Endothelial cell of umbilical vein (primary cell): Measurements from ENCODE around the gene CBX5. TPM values are rescaled to one million over a fixed set of nuclear protein-coding genes. Genes with fewer than 3 reads are reported as not detected.

ENCODE experiments used
- BruUV-seq: library from RNA; stranded (reverse); fragments of 400-500 nt; replicated peaks from 2 replicates; lab custom pipeline; 2021; lab: Mats Ljungman, UMichigan
- CTCF ChIA-PET: fragments of 300-600, 350-600 bp; sonication (Branson Sonifier 250); formaldehyde crosslinking; loops from one replicate; lab custom pipeline; 2021; ENCODE audit warnings: antibody characterized with exemption, inconsistent platforms; lab: Charles Lee
- POLR2A ChIA-PET: fragments of 300-600, 350-600 bp; sonication (Branson Sonifier 250); formaldehyde crosslinking; loops from one replicate; lab custom pipeline; 2021; ENCODE audit warnings: antibody characterized with exemption, inconsistent platforms; lab: Charles Lee
- DNase-seq: peaks from one replicate; pipeline ENCODE4 v3.0.0-alpha.2; 2011; ENCODE audit warnings: low read depth, low spot score
- FAIRE-seq: peaks from 2 replicates; lab custom pipeline; 2011; peaks lifted over from hg19 to GRCh38; lab: Jason Lieb, UNC
- H2AFZ ChIP-seq: 2 replicates; pipeline ENCODE4 v1.6.0; 2012; ENCODE audit warnings: low read depth, low read length, control low read depth, inconsistent platforms
- H3K27ac ChIP-seq: 2 replicates; pipeline ENCODE4 v1.5.1; 2011; ENCODE audit warnings: low read depth, mild to moderate bottlenecking, control low read depth, low read length, moderate library complexity; ENCODE audit not compliant: insufficient read depth
- H3K27me3 ChIP-seq, 2 experiments: 2 replicates each; pipeline versions ENCODE4 v1.6.0 to v1.6.1; 2011; ENCODE audit warnings: low read length in 2 of 2, mixed read lengths in 1 of 2; ENCODE audit not compliant: control insufficient read depth in 2 of 2, insufficient read depth in 2 of 2
- H3K36me3 ChIP-seq, 2 experiments: 2 replicates in 1 of 2; 3 replicates in 1 of 2; pipeline ENCODE4 v1.5.1; 2011; ENCODE audit warnings: low read length in 2 of 2, mild to moderate bottlenecking in 1 of 2, moderate library complexity in 1 of 2; ENCODE audit not compliant: control insufficient read depth in 2 of 2, insufficient read depth in 2 of 2; ENCODE audit errors: extremely low read depth in 1 of 2
- H3K4me1 ChIP-seq: 3 replicates; pipeline ENCODE4 v1.5.1; 2011; ENCODE audit warnings: mild to moderate bottlenecking, low read length; ENCODE audit not compliant: control insufficient read depth, insufficient read depth; ENCODE audit errors: extremely low read depth
- H3K4me2 ChIP-seq: 2 replicates; pipeline ENCODE4 v1.6.1; 2011; ENCODE audit warnings: low read length, control low read depth, mixed read lengths; ENCODE audit not compliant: insufficient read depth
- H3K4me3 ChIP-seq, 3 experiments: fragments of 200-600 bp in 1 of 3; sonication (generic), shearing (Covaris generic) in 1 of 3; replicated peaks in 1 of 3; 2 replicates each; pipeline ENCODE4 v1.5.1; 2011 to 2016; ENCODE audit warnings: control low read depth in 3 of 3, low read length in 3 of 3, mild to moderate bottlenecking in 2 of 3, inconsistent platforms in 1 of 3, low read depth in 1 of 3, moderate library complexity in 1 of 3; ENCODE audit not compliant: insufficient read depth in 1 of 3
- H3K79me2 ChIP-seq: 2 replicates; pipeline ENCODE4 v1.6.0; 2012; ENCODE audit warnings: low read length, inconsistent platforms; ENCODE audit not compliant: control insufficient read depth, insufficient read depth
- H3K9ac ChIP-seq: replicated peaks from 2 replicates; pipeline ENCODE3; 2011; ENCODE audit warnings: low read length, control low read depth; ENCODE audit not compliant: insufficient read depth; ENCODE audit errors: extremely low read depth
- H3K9me1 ChIP-seq: replicated peaks from 3 replicates; pipeline ENCODE4 v1.6.0; 2011; ENCODE audit warnings: mild to moderate bottlenecking, low read length; ENCODE audit not compliant: control insufficient read depth, insufficient read depth; ENCODE audit errors: extremely low read depth
- H3K9me3 ChIP-seq: replicated peaks from 2 replicates; pipeline ENCODE4 v1.5.1; 2012; ENCODE audit warnings: low read length, inconsistent platforms; ENCODE audit not compliant: control insufficient read depth, insufficient read depth
- H4K20me1 ChIP-seq: replicated peaks from 2 replicates; pipeline ENCODE3; 2011; ENCODE audit warnings: mild to moderate bottlenecking, low read length; ENCODE audit not compliant: control insufficient read depth, insufficient read depth; ENCODE audit errors: extremely low read depth
- CTCF ChIP-seq, 2 donors: IDR thresholded peaks; 1 replicate in 1 of 2; 2 replicates in 1 of 2; pipeline ENCODE4 v1.5.1; 2011; ENCODE audit warnings: low read length in 2 of 2, mild to moderate bottlenecking in 2 of 2, moderate library complexity in 2 of 2, control low read depth in 1 of 2, inconsistent platforms in 1 of 2, low read depth in 1 of 2; ENCODE audit not compliant: insufficient read depth in 1 of 2; ENCODE audit errors: extremely low read depth in 1 of 2
- JUN ChIP-seq: IDR thresholded peaks from 2 replicates; pipeline ENCODE4 v1.6.1; 2011; ENCODE audit warnings: borderline replicate concordance, low read depth; ENCODE audit not compliant: insufficient read length, insufficient read depth
- MAX ChIP-seq: IDR thresholded peaks from 2 replicates; pipeline ENCODE4 v1.6.1; 2011; ENCODE audit not compliant: insufficient read depth, insufficient read length
- POLR2AphosphoS5 ChIP-seq: IDR thresholded peaks from 2 replicates; pipeline ENCODE4 v1.6.1; 2012; ENCODE audit warnings: low read depth, mild to moderate bottlenecking, control low read depth, low read length, moderate library complexity; ENCODE audit not compliant: insufficient read depth
- dilution Hi-C: fragments of 300-500 bp; cut with MboI; formaldehyde crosslinking; loops from one replicate; pipeline ENCODE4 v1.15.0; 2019; ENCODE audit warnings: low sequenced_read_pairs; ENCODE audit not compliant: extremely low pct_ligation_motif_present
- intact Hi-C: fragments of 100-400 bp; cut with micrococcal nuclease; formaldehyde crosslinking; loops from one replicate; pipeline ENCODE4 v1.10.0; 2022
- polyA plus RNA-seq, 4 experiments: library from polyadenylated mRNA; depleted of rRNA in 3 of 4; stranded (reverse) in 3 of 4; unstranded in 1 of 4; fragments of >200 nt; gene quantifications; 2 replicates each; pipeline versions ENCODE4 v1.2.1 to v1.2.3, GENCODE V29; 2011 to 2012; ENCODE audit warnings: missing spikeins in 1 of 4
- total RNA-seq: library from RNA; stranded (reverse); gene quantifications from 2 replicates; pipeline ENCODE4 v1.2.3, GENCODE V29; 2021

The CBX5 gene
- total and polyA plus RNA-seq, 2 donors (not counting 3 experiments of a cell fraction or from before 2014, with no cell fraction given), result 22.8 to 111 TPM

- dilution Hi-C loops (no loop called here), intact Hi-C loops (no loop called here)
- Histone ChIP-seq H3K4me2 (no peak overlapping the region), H3K9ac (no peak overlapping the region), H2AFZ (no peak overlapping the region), H4K20me1 (no peaks in the 10 kb centered on the region), H3K79me2 (no peaks in the 10 kb centered on the region), H3K9me1 (no peaks in the 10 kb centered on the region), H3K4me1 (no peaks in the 10 kb centered on the region), H3K4me3 (no peak overlapping the region), H3K36me3 (no peaks in the 10 kb centered on the region), H3K27ac (no peak overlapping the region), H3K27me3 (peaks cover 38 to 54% of the 10 kb centered on the region in 2 experiments), H3K9me3 (no peaks in the 10 kb centered on the region)
- BruUV-seq, result no TSS peak
- no peak for FAIRE-seq
- ChIA-PET CTCF (interaction anchor here (1.7 to 4.0 kb wide), 5 partner anchors 13 to 70 kb away, joined by 5 to 18 read pairs (median 8); partner anchors contain the start of gene COPZ1), POLR2A (no interaction called here)
- no peak for DNase-seq
- no peak for TF ChIP-seq JUN
- no peak for TF ChIP-seq POLR2AphosphoS5
- no peak for TF ChIP-seq MAX
- TF ChIP-seq CTCF (IDR thresholded peaks at IDR 0.05; ENCODE audit: extremely low read depth in 1 of 2, insufficient read depth in 1 of 2, low read depth in 1 of 2, low read length in 2 of 2), result no peak
These were observed 20.4 kb upstream of the CBX5 start for GRCh38 chr12:54300225-54300731.
